C4-2B (cell line): ENCODE data around the gene PLA2G7.

Experiments used
- CTCF ChIP-seq: fragments of 450-650 bp; conservative IDR thresholded peaks from 2 replicates; pipeline ENCODE4 v1.5.1; 2017; ENCODE audit warnings: mild to moderate bottlenecking
- ZFX ChIP-seq: fragments of 450-650 bp; IDR thresholded peaks from 2 replicates; pipeline ENCODE4 v1.6.1; 2017

- no peak for TF ChIP-seq CTCF
- TF ChIP-seq ZFX: no peak
These were observed 22.0 kb upstream of the PLA2G7 start for GRCh38 chr6:46757214-46757596.
